Fibroblast of lung (primary cell): ENCODE data around the gene LRFN2. TPM values are rescaled to one million over a fixed set of nuclear protein-coding genes. Genes with fewer than 3 reads are reported as not detected.

Experiments used
- DNase-seq, 2 donors: peaks; one replicate each; pipeline versions ENCODE4 v3.0.0 to v3.0.0-alpha.2; 2010; ENCODE audit warnings: low read depth in 2 of 2
- H2AFZ ChIP-seq: 2 replicates; pipeline ENCODE4 v1.5.1; 2012; ENCODE audit warnings: low read length, control low read depth, inconsistent platforms
- H3K27ac ChIP-seq: 2 replicates; pipeline ENCODE4 v1.5.1; 2011; ENCODE audit warnings: low read length, control low read depth; ENCODE audit not compliant: insufficient read depth
- H3K27me3 ChIP-seq: 2 replicates; pipeline ENCODE4 v1.5.1; 2011; ENCODE audit warnings: mild to moderate bottlenecking, low read length; ENCODE audit not compliant: control insufficient read depth, insufficient read depth
- H3K36me3 ChIP-seq: 2 replicates; pipeline ENCODE4 v1.5.1; 2011; ENCODE audit warnings: low read length; ENCODE audit not compliant: control insufficient read depth, insufficient read depth
- H3K4me1 ChIP-seq: 2 replicates; pipeline ENCODE4 v1.5.1; 2011; ENCODE audit warnings: low read length; ENCODE audit not compliant: control insufficient read depth, insufficient read depth; ENCODE audit errors: extremely low read depth
- H3K4me2 ChIP-seq: 2 replicates; pipeline ENCODE4 v1.5.1; 2011; ENCODE audit warnings: low read length, control low read depth; ENCODE audit not compliant: insufficient read depth; ENCODE audit errors: extremely low read depth
- H3K4me3 ChIP-seq, 4 experiments: fragments of 200-600 bp in 1 of 4; sonication (generic) in 1 of 4; replicated peaks in 1 of 4; 2 replicates each; pipeline ENCODE4 v1.5.1; 2011 to 2016; ENCODE audit warnings: low read length in 4 of 4, low read depth in 3 of 4, mild to moderate bottlenecking in 3 of 4, control low read depth in 2 of 4, inconsistent platforms in 1 of 4, mixed read lengths in 1 of 4; ENCODE audit not compliant: insufficient read depth in 1 of 4; ENCODE audit errors: control extremely low read depth in 1 of 4
- H3K79me2 ChIP-seq: 2 replicates; pipeline ENCODE4 v1.5.1; 2012; ENCODE audit warnings: mild to moderate bottlenecking, low read length, inconsistent platforms; ENCODE audit not compliant: control insufficient read depth, insufficient read depth
- H3K9ac ChIP-seq: 2 replicates; pipeline ENCODE4 v1.5.1; 2011; ENCODE audit warnings: mild to moderate bottlenecking, low read length, control low read depth; ENCODE audit not compliant: insufficient read depth
- H3K9me3 ChIP-seq: 2 replicates; pipeline ENCODE4 v1.5.1; 2012; ENCODE audit warnings: low read depth, low read length; ENCODE audit not compliant: control insufficient read depth, insufficient read depth
- H4K20me1 ChIP-seq: 2 replicates; pipeline ENCODE4 v1.5.1; 2011; ENCODE audit warnings: low read length; ENCODE audit not compliant: control insufficient read depth, insufficient read depth; ENCODE audit errors: extremely low read depth
- EZH2 ChIP-seq: IDR thresholded peaks from 2 replicates; pipeline ENCODE4 v1.5.1; 2012; ENCODE audit warnings: low read length, control low read depth, mild to moderate bottlenecking; ENCODE audit errors: missing control alignments
- polyA plus RNA-seq, 2 donors: library from polyadenylated mRNA; depleted of rRNA in 1 of 2; stranded (reverse) in 1 of 2; unstranded in 1 of 2; fragments of >200 nt; gene quantifications; 2 replicates each; pipeline ENCODE4 v1.2.1, GENCODE V29; 2011 to 2012; ENCODE audit warnings: missing spikeins in 1 of 2
- total RNA-seq: library from RNA; depleted of rRNA; stranded (reverse); fragments of >200 nt; gene quantifications from 2 replicates; pipeline ENCODE4 v1.2.1, GENCODE V29; 2014
- TF ChIP-seq, protein P1 (sequence below), 2 donors: IDR thresholded peaks in 1 of 2; conservative IDR thresholded peaks in 1 of 2; 1 replicate in 1 of 2; 2 replicates in 1 of 2; pipeline ENCODE4 v1.5.1; 2011 to 2012; ENCODE audit warnings: low read length in 2 of 2, control low read depth in 1 of 2, inconsistent platforms in 1 of 2, low read depth in 1 of 2, mild to moderate bottlenecking in 1 of 2

The LRFN2 gene
- total and polyA plus RNA-seq, 2 donors (not counting 1 experiment from before 2014, with no cell fraction given) = not detected

DNA sequence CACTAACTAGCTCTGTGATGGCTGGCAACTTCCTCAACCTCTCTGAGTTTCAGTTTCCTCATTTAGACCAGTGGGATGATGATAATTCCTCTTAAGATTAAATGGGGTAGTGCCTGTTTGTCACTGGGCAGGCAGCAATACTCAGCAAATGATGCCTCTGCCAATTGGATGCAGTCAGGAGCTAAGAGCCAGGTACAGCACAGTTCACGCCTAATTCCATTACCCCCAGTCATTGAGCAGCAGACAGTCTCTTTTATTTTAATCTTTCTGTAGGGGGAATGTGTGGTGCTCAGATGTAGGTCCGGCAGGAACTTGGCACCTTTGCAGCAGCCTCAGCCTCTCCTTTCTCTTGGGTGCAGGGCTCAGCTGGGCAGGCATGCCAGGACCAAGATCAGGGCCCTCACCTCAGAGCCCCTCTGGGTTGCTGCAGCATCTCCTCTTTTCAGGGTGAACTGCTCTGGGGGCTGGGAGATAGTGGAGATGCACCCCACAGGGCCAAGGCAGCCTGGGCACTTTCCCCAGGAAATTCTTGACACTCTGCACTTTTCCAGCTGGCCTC lies 243.8 kb downstream of the LRFN2 start:
- H3K9me3 ChIP-seq = no peaks in the 10 kb centered on the region
- DNase-seq = no peak
- H3K27me3 ChIP-seq = no peaks in the 10 kb centered on the region
- TF ChIP-seq, protein P1, sequence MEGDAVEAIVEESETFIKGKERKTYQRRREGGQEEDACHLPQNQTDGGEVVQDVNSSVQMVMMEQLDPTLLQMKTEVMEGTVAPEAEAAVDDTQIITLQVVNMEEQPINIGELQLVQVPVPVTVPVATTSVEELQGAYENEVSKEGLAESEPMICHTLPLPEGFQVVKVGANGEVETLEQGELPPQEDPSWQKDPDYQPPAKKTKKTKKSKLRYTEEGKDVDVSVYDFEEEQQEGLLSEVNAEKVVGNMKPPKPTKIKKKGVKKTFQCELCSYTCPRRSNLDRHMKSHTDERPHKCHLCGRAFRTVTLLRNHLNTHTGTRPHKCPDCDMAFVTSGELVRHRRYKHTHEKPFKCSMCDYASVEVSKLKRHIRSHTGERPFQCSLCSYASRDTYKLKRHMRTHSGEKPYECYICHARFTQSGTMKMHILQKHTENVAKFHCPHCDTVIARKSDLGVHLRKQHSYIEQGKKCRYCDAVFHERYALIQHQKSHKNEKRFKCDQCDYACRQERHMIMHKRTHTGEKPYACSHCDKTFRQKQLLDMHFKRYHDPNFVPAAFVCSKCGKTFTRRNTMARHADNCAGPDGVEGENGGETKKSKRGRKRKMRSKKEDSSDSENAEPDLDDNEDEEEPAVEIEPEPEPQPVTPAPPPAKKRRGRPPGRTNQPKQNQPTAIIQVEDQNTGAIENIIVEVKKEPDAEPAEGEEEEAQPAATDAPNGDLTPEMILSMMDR (conservative IDR thresholded peaks at IDR 0.05 in 1 of 2, IDR thresholded peaks at IDR 0.05 in 1 of 2; ENCODE audit: low read depth in 1 of 2, low read length in 2 of 2) = no peak
- no peak for TF ChIP-seq EZH2
- no peaks in the 10 kb centered on the region for H3K79me2 ChIP-seq
- no peak overlapping the region for H2AFZ ChIP-seq
- H3K4me1 ChIP-seq = no peaks in the 10 kb centered on the region
- no peaks in the 10 kb centered on the region for H3K36me3 ChIP-seq
- no peak overlapping the region for H3K27ac ChIP-seq
- H3K4me2 ChIP-seq = no peak overlapping the region
- H4K20me1 ChIP-seq = no peaks in the 10 kb centered on the region
- H3K9ac ChIP-seq = no peak overlapping the region
- no peak overlapping the region for H3K4me3 ChIP-seq

DNA sequence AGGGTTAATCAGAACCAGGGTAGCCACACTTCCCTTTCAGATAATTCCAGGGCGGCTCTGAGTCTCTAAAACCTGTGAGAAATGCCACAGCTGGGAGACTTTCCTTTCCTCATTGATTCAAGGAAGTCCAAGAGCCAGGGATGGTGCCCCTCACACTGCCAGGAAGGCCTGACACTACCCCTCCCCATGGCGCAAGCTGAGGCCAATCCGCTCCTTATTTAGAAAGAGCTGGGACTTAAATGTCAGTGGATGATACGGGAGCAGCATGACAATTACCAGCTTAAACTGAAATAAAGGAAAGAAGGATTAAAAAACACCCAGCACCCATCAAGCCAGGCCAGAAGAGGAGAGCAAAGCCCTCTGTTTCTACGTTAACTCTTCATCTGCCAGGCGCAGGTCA lies 244.4 kb downstream of the LRFN2 start:
- Histone ChIP-seq H2AFZ (no peak overlapping the region), H3K79me2 (no peaks in the 10 kb centered on the region), H3K27ac (no peak overlapping the region), H3K4me1 (no peaks in the 10 kb centered on the region), H3K9me3 (no peaks in the 10 kb centered on the region), H3K9ac (no peak overlapping the region), H3K4me3 (no peak overlapping the region), H4K20me1 (no peaks in the 10 kb centered on the region), H3K27me3 (no peaks in the 10 kb centered on the region), H3K36me3 (no peaks in the 10 kb centered on the region), H3K4me2 (no peak overlapping the region)
- TF ChIP-seq, protein P1 (conservative IDR thresholded peaks at IDR 0.05 in 1 of 2, IDR thresholded peaks at IDR 0.05 in 1 of 2; ENCODE audit: low read depth in 1 of 2, low read length in 2 of 2) = no peak
- no peak for TF ChIP-seq EZH2
- no peak for DNase-seq

DNA sequence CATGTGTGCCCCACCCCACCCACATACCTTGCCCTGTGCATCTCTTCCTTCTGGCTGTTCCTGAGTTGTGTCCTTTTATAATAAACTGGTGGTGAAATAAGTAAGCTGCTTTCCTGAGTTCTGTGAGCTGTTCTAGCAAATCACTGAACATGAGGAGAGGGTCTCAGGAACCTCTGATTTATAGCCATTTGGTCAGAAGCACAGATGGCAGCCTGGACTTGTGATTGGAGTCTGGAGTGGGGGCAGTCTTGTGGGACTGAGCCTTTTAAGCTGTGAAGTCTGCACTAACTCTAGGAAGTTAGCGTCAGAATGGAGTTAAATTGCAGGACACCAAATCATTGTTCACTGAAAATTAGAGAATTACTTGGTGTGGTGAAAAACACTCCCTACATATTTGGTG lies 245.4 kb downstream of the LRFN2 start:
- Histone ChIP-seq H3K4me1 (no peaks in the 10 kb centered on the region), H4K20me1 (no peaks in the 10 kb centered on the region), H3K9ac (no peak overlapping the region), H3K27me3 (no peaks in the 10 kb centered on the region), H3K4me2 (no peak overlapping the region), H3K36me3 (no peaks in the 10 kb centered on the region), H3K27ac (no peak overlapping the region), H3K9me3 (no peaks in the 10 kb centered on the region), H3K4me3 (no peak overlapping the region), H3K79me2 (no peaks in the 10 kb centered on the region), H2AFZ (no peak overlapping the region)
- no peak for DNase-seq
- TF ChIP-seq, protein P1 (conservative IDR thresholded peaks at IDR 0.05 in 1 of 2, IDR thresholded peaks at IDR 0.05 in 1 of 2; ENCODE audit: low read depth in 1 of 2, low read length in 2 of 2) = no peak
- TF ChIP-seq EZH2 = no peak
